HG03103 (cell line): ENCODE measurements around the gene UGDH.
"Not testable (repeated sequence)": the region's sequence is repeated elsewhere in the genome, so short reads cannot be mapped to it uniquely, and the experiment has no call there.

ENCODE experiments used
- ATAC-seq: cut with Tn5 transposase; IDR thresholded peaks from one replicate; pipeline ENCODE4 v1.9.1; 2021; ENCODE audit warnings: low read depth; ENCODE audit not compliant: unreplicated experiment

UGDH gene

DNA sequence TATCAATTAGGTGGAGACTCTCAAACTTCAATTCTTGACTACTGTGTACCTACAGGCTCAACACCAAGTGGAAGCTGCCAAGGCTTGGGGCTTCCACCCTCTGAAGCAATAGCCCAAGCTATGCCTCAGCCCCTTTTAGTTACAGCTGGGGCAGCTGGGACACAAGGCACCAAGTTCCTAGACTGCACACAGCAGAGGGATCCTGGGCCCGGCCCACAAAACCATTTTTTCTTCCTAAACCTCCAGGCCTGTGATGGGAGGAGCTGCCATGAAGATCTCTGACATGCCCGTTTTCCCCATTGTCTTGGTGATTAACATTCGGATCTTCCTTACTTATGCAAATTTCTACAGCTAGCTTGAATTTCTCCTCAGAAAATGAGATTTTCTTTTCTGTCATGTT is 3.4 kb upstream of the UGDH start:
- ATAC-seq: no peak

DNA sequence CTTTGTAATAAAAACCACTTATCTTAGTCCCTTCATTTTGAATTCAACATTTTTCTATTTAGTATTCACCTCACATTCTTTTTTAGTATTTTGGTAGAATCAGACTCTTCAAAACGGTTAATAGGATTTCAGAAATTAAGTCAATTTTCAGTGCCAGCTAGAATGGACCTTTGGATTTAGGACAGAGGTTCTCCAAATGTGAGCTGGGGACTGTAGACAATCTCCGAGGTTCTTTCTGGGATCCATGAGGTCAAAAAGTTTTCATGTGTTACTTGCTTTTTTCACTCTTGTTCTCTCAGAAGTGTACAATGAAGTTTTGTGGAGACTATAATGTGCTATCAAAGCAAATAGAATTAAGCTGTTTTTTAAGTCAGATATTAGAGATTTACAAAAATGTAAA is 2.3 kb upstream of the UGDH start:
- ATAC-seq: no peak

DNA sequence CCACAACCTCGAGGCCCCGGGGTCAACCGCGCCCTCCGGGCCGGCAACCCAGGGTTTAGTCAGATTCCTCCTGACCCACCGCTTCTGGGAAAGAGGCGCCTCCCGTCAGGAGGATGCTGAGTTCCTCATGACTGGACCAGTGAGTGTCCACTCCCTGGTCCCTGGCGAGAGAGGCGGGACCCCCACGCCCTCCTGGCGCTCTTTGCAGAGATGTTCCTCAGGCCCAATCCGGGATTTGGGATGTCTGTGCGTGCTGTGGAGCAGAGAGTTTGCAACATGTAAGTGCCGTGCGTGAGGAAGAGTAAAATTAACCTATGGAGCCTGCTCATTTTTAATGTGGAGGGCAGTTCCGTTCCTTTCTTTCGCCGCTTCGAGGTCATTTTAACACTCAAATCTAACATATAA is 824 bp upstream of the UGDH start:
- no peak for ATAC-seq

DNA sequence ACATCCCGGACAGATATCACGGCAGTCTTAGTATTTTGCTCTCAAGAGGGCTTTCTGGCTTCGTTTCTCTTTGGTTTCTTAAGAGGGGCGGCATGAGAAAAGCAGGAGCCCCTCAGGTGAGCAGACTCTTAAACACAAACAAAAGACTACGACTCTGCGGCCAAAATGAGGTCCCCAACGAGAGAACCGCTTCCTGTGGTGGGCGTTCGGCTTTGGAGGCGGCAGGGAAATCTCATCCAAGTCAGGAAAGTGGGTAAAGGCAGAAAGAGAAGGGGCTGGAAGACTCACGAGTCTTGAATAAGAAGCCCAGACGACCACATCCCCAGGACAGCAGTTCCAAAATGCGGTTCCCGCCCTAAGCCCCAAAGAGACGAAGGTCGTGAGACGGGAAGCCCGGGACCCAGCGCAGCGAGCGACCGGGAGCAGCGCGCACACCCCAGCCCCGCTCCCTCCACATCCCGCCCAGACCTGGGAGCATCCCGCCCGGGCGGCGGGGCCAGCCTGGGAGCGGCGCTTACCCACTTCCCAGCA is 409 bp downstream of the UGDH start:
- no peak for ATAC-seq

DNA sequence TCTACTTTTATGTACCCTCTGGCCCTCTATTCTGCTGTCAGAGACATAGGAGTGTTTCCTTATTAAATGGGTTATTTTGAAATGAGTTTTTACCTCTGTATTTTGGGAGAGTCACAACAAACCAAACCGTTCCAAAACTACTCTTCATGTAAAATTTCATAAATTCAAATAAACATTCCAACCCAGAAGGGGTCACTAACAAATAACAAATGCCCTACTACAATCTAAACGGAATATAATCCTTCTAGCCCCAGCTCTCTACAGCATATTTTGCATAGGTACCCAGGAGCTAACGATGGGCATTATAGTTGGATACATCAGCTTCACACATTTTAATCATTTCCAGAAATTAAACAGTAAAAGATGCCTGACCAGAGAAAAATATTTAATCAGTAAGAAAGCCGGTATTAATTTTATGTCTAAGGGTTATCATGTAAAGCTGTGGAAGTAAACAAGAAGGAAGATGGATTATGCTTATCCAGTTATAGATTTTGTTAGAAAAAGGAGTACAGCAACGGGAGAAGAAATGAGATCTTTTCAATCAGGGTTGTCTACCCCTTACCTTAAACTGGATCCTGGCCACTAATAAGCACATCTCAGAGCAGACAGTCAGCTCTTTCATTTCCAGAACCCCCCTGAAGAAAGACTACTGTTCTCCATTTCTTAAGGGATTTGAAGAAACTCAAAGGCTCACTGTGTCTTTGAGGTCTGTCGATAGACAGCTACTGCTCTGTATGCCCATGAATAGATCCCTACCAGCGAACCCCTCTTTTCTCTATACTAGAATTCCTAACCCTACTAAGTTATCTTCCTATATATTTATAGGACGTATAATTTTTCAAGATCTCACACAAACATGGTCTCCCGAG is 1.2 kb downstream of the UGDH start:
- ATAC-seq: no peak

DNA sequence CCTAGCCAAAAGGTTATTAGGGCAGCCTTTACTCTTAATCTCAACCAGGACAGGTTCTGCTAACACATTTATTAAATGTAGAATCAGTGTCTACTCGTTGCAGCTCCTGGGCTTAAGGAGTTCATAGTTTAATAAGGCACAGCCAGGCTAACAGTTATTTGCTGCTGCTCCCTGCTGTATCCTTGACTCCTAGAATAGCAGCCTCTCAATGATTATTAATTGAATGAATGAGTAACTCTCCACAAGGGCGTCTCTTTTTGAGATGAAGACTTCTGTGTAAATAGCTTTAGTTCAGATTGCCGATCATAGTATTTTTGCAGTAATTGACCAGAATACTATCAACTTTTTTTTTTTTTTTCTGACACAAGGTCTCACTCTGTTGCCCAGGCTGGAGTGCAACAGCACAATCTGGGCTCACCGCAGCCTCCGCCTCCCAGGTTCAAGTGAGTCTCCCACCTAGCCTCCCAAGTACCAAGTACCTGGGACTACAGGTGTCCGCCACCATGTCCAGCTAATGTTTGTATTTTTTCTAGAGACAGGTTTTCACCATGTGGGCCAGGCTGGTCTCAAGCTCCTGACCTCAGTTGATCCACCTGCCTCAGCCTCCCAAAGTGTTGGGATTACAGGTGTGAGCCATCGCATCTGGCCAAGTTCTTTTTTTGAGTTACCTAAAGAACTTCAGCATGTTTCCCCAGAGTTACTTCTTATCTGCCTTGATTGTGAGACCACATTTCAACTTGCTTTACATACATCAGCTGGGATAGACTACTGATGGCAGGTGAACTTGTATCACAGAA is 2.9 kb downstream of the UGDH start:
- no peak for ATAC-seq

DNA sequence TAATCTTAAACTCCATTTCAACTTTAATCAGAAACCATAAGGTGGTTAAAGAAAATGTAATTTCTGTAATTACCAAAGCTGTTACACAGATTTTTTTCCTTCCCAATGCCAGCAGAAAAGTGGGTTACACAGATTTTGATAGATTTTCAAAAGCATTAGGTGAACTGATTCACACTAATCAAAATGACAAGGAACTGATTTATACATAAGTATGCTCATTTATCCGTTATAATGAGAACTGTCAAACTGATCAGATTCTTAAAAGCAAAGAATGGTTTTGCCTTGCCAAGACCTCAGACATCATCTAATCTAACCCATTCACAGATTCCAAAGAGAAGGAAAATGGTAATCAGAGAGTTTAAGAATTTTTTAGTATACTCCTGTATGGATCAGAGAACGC is 5.2 kb downstream of the UGDH start:
- no peak for ATAC-seq

DNA sequence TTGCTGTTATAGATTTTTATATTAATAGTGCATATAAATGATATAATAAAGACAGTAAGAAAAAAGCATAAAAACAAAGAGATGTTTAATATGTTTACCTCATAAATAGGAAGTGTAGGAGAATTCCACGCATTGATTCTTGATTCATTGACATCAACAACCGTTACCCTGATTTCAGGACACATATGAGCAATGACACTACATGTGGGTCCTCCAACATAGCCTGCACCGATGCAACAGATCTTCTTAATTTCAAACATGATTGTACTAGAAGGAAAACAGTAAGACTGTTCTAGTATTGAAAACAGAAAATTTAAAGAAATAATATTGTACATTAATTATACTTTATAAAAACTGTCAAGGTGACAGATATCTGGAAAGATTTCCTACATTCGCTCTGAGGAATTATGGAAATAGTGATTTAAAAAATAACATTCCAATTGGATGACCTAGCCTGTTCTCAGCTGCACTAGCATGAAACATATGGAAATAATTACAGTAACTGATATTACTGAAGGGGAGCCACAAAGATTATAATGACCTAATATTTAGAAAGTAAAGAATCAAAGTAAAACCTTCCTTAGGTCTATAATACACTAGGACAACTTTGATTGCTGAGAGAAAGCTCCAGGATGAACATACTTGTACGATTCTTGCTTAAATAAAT is 5.9 kb downstream of the UGDH start:
- ATAC-seq: no peak

DNA sequence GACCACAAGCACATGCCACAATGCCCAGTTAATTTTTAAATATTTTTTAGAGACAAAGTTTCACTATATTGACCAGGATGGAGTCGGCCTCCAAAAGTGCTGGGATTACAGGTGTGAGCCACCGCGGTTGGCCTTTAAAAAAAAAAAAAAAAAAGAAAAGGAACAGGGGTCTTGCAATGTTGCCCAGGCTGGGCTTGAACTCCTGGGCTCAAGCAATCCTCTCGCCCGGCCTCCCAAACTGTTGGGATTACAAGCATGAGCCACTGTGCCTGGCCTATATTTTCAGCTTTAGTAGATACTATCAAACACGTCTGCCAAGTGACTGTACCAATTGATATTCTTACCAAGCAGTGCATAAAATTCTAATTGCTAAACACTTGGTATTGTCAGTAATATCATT is 8.8 kb downstream of the UGDH start:
- ATAC-seq: no peak

DNA sequence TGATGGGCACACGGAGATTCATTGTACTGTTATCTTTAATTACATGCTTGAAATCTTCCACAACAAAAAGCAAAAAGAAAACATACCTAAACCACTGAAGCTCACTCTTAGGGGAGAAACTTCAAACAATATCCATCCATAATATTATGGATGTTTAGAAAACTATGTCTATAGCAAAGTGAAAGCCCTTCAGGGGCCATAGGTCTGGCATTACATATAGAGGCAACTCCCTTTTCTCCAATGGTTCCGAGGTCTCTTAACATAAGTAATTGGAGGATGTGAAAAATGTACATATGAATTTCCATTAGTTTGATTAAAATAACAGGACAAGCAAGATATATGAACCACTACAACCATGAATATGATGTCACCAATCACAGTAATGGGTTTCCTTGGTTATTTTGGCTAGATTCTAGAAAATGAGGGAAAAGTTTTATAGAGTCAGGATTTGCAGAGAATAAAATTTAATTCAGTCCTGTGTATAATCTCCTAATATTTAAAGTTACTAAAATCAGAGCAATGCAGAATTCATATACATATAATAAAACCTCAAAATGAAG is 10.8 kb downstream of the UGDH start:
- ATAC-seq: no peak

DNA sequence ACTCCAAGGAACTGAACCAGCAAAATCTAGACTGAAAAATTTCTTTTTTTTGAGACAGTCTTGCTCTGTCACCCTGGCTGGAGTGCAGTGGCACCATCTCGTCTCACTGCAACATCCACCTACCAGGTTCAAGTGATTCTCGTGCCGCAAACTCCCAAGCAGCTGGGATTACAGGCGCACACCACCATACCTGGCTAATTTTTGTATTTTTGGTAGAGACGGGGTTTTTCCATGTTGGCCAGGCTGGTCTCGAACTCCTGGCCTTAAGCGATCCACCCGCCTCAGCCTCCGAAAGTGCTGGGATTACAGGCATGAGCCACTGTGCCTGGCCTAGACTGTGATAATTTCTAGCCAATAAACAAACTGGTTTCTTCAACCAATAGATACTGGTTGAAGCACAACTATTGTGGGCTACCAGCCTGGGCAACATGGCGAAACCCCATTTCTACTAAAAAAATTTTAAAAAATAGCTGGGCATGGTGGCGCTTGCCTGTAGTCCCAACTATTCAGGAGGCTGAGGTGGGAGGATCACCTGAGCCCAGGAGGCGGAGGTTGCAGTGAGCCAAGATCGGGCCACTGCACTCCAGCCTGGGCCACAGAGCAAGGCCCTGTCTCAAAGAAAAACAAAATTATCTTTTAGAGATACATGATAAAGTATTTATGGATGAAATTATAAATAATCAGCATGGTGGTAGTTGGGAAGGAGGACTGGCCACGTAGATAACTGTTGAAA is 11.4 kb downstream of the UGDH start:
- not testable (repeated sequence) for ATAC-seq

DNA sequence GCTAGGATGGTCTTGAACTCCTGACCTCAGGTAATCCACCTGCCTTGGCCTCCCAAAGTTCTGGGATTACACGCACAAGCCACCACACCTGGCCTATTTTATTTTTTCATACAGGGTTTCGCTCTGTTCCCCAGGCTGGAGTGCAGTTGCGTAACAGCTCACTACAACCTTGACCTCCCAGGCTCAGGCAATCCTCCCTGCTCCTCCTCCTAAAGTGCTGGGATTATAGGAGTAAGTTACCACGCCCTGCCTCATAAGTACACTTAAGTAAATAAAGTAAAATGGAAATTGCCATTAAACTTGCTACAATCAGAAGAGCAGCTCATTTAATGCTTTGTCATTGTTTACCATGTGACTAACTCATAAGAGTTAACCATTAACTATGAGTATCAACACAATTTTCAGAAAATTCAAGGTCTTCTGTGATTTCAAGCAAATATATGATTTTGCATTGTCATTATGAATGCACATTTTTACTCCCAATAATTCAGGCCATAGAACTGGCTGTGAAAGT is 12.3 kb downstream of the UGDH start:
- ATAC-seq: no peak

DNA sequence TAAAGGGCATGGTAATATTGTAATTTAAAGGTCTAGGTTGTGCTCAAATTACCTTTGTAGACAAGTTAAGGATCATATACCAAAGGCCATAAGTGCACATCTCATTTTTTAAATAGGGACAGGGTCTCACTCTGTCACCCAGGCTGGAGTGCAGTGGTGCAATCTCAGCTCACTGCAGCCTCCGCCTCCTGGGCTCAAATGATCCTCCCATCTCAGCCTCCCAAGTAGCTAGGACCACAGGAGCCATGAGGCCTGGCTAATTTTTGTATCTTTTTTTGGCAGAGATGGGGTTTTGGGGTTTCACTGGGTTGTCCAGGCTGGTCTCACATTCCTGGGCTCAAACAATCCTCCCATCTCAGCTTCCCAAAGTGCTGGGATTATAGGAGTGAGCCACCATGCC is 13.0 kb downstream of the UGDH start:
- ATAC-seq: not testable (repeated sequence)

DNA sequence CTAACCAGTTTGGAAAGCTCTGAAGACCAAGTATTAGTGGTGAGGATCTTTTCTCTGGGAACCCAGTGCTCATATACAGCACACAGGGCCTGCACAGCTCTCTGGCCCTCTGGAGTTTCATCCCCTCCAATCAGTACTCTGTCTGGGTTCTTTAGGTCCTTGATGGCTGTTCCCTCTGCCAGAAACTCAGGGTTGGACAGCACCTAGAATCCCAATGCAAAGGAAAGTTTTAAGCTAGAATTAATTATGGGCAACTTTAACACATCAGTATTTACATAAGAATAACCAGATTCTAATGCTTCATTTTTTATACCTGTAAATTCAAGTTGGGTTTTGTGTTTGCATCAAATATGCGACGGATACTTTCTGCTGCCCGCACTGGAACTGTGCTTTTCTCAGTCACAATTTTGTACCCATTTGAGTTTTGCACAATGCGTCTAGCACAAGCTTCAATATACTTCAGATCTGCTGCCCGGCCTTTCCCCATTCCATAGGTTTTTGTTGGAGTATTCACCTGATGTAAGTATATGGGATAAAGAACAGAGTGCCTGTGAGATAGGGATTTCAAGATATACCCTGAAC is 16.8 kb downstream of the UGDH start:
- ATAC-seq: no peak

DNA sequence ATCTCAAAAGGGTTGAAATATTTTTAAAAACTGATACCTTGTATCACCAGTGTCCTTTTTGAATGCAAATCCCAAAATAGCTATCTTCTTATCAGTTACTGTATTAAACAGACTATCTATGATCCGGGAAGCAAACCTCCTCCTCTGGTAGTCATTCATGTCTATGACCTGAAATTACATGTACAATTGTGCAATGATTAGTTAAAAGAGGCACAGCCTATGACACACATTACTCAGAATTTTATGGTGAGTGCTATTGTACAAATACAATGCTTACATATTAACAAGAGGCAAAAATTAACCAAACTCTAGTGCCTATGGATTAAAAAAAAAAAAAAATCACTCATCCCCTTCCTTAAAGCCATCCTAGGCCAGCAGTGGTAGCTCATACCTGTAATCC is 21.7 kb downstream of the UGDH start:
- no peak for ATAC-seq

DNA sequence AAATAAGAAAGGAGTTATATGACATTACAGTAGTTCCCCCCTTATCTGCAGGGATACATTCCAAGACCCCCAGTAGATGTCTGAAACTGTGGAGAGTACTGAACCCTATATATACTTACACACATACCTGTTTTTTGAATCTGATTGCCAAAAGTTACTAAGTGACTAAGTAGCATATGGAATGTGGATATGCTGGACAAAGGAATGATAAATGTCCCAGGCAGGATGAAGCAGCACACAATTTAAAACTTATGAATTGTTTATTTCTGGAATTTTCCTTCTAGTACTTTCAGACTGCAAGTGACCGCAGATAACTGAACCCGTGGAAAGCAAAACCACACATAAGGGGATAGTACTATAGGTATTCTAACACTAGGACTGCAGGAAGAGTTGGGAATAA is 22.7 kb downstream of the UGDH start:
- ATAC-seq: no peak

DNA sequence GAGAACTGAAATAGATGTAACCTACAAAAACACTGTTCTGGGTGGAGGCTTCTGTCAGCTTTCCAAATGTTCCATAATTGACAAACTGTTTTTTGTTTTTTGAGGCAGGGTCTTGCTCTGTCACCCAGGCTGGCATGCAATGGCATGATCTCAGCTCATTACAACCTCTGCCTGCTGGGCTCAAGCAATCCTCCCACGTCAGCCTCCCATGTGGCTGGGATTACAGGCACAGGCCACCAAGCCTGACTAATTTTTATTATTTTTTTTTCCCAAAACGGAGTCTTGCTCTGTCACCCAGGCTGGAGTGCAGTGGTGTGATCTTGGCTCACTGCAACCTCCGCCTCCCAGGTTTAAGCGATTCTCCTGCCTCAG is 24.6 kb downstream of the UGDH start:
- not testable (repeated sequence) for ATAC-seq

DNA sequence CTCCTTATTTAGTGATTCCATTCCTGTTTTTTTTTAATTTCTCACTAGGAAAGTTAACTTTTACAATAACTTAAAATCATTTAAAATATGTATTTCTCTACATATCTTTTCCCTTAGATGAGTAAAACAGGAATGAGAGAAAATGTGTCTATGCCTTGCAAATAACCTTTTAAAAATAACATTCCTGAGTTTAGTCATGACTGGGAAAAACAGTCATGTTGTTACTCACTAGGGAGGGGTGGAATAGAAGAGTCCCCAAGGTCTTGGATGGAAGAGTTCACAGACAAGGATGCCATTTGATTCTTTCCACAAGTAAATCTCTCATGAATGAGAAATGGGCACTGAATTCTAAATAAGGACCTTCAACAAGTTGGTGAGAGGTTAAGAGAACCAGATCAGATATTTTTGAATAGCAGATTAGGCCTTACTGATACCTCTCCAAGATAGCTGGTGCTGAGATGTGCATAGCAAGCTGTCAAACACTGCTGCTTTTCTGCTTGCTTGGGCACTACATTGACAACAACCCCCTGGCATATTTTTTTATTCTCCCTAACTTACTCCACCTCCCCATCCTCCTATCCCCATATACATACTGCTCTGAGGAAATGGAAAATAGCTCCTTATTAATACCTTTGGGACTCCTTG is 25.1 kb downstream of the UGDH start:
- no peak for ATAC-seq

DNA sequence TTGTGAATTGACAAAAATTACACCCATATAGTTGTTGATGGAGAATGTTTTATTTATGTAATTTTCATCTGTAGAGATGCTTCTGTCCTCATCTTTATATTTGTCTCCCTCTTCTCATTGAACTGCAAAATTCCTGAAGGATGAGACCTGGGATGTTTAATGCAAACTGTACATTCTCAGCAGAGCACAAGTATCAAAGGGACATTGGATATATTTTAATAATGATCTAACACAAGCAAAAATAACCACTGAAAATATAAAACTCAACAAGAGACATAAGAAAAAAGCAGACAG is 28.6 kb downstream of the UGDH start:
- no peak for ATAC-seq
